Measurements from ENCODE around the gene S100A7.
"Not testable (repeated sequence)": the region's sequence is repeated elsewhere in the genome, so short reads cannot be mapped to it uniquely, and the experiment has no call there.

- not testable (repeated sequence) for TF ChIP-seq EZH2 (IDR thresholded peaks at IDR 0.05; ENCODE audit: low read depth, low read length, severe bottlenecking); YY1 (IDR thresholded peaks at IDR 0.05; ENCODE audit: low read depth, low read length)
These were observed 46.5 kb downstream of the S100A7 start for GRCh38 chr1:153413961-153414360.

Data from H1 (cell line).